ENCODE measurements around the gene ARHGAP40. TPM values are rescaled to one million over a fixed set of nuclear protein-coding genes. Genes with fewer than 3 reads are reported as not detected.

Gene ARHGAP40
- total RNA-seq, 1 donor from 2014 or later, result not detected

- no peak for TF ChIP-seq CTCF (IDR thresholded peaks at IDR 0.05; ENCODE audit: borderline replicate concordance)
- Histone ChIP-seq H3K36me3 (no peaks in the 10 kb centered on the region), H3K27me3 (ENCODE audit: low read depth) (peaks cover 100% of the 10 kb centered on the region)
Observed at GRCh38 chr20:38673725-38674091, 72.1 kb downstream of the ARHGAP40 start.

GRCh38 chr20:38674092-38674764 is 72.6 kb downstream of the ARHGAP40 start:
- H3K4me3 ChIP-seq, result peak overlapping the region; percentile 65
- no peaks in the 10 kb centered on the region for H3K9me3 ChIP-seq (replicated peaks)
- no peak for TF ChIP-seq CTCF (IDR thresholded peaks at IDR 0.05; ENCODE audit: borderline replicate concordance)
- H3K4me1 ChIP-seq, result peaks cover 14% of the 10 kb centered on the region
- no peaks in the 10 kb centered on the region for H3K36me3 ChIP-seq
- H3K27me3 ChIP-seq (ENCODE audit: low read depth), result peaks cover 96% of the 10 kb centered on the region
- no peak for DNase-seq
- intact Hi-C loops (cut with micrococcal nuclease), result no loop called here
- H3K27ac ChIP-seq (replicated peaks), result no peak overlapping the region

More at GRCh38 chr20:38673725-38674091, 72.1 kb downstream of the ARHGAP40 start:
- no peak overlapping the region for H3K27ac ChIP-seq (replicated peaks)
- H3K9me3 ChIP-seq (replicated peaks), result no peaks in the 10 kb centered on the region
- H3K4me1 ChIP-seq, result peaks cover 14% of the 10 kb centered on the region
- intact Hi-C loops (cut with micrococcal nuclease), result no loop called here
- no peak for DNase-seq
- H3K4me3 ChIP-seq, result peak overlapping the region; percentile 65

GRCh38 chr20:38674765-38675133 is 73.1 kb downstream of the ARHGAP40 start:
- intact Hi-C loops (cut with micrococcal nuclease), result no loop called here
- Histone ChIP-seq H3K4me1 (peaks cover 14% of the 10 kb centered on the region), H3K4me3 (peak overlapping the region; percentile 65), H3K27me3 (ENCODE audit: low read depth) (peaks cover 90% of the 10 kb centered on the region), H3K36me3 (no peaks in the 10 kb centered on the region), H3K27ac (replicated peaks) (no peak overlapping the region), H3K9me3 (replicated peaks) (no peaks in the 10 kb centered on the region)
- DNase-seq, result no peak
- TF ChIP-seq CTCF (IDR thresholded peaks at IDR 0.05; ENCODE audit: borderline replicate concordance), result no peak

- peaks cover 14% of the 10 kb centered on the region for H3K4me1 ChIP-seq
- no peaks in the 10 kb centered on the region for H3K9me3 ChIP-seq (replicated peaks)
- TF ChIP-seq CTCF (IDR thresholded peaks at IDR 0.05; ENCODE audit: borderline replicate concordance), result no peak
- DNase-seq, result no peak
- H3K27ac ChIP-seq (replicated peaks), result no peak overlapping the region
- intact Hi-C loops (cut with micrococcal nuclease), result no loop called here
- peaks cover 80% of the 10 kb centered on the region for H3K27me3 ChIP-seq (ENCODE audit: low read depth)
- H3K4me3 ChIP-seq, result no peak overlapping the region
- H3K36me3 ChIP-seq, result no peaks in the 10 kb centered on the region
Observed at GRCh38 chr20:38676576-38676975, 75.0 kb downstream of the ARHGAP40 start.

- TF ChIP-seq CTCF (IDR thresholded peaks at IDR 0.05; ENCODE audit: borderline replicate concordance), result no peak
- Histone ChIP-seq H3K9me3 (replicated peaks) (no peaks in the 10 kb centered on the region), H3K4me1 (no peaks in the 10 kb centered on the region), H3K27ac (replicated peaks) (no peak overlapping the region), H3K36me3 (no peaks in the 10 kb centered on the region), H3K27me3 (ENCODE audit: low read depth) (peaks cover 74% of the 10 kb centered on the region), H3K4me3 (no peak overlapping the region)
- intact Hi-C loops (cut with micrococcal nuclease), result no loop called here
- no peak for DNase-seq
Observed at GRCh38 chr20:38680500-38681306, 79.1 kb downstream of the ARHGAP40 start.
